Activated effector memory CD4-positive, alpha-beta T cell treated with Interleukin-2 at 50 U/mL for 16 hours (primary cell): ENCODE results near the gene NLRP5.
"Not testable (repeated sequence)": the region's sequence is repeated elsewhere in the genome, so short reads cannot be mapped to it uniquely, and the experiment has no call there.

Experiments
- DNase-seq: peaks from one replicate; pipeline ENCODE4 v3.0.0-alpha.2; 2020

The NLRP5 gene

DNA sequence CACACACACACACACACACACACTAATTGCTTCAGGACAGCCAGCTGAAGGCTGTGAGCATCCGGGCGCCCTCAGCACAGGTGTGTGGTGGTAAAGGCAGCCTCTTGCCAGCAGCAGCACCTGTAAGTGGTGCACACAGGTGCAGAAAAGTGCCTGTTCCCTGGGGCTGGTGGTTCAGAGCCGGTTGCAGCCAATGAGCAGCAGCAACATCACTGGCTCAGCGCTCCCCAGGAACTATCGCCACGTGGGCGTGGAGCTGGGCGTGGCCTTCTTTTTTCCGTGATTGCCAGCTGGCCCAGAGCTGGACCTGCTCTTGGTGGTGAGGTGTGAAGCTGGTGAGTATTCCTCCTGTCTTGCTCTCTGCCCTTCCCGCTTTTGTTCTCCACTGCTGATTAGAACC is at the start of gene NLRP5:
NLRP5 (plus strand) TSS at position 289 of the 400 bp plus-strand sequence.
- no peak for DNase-seq

DNA sequence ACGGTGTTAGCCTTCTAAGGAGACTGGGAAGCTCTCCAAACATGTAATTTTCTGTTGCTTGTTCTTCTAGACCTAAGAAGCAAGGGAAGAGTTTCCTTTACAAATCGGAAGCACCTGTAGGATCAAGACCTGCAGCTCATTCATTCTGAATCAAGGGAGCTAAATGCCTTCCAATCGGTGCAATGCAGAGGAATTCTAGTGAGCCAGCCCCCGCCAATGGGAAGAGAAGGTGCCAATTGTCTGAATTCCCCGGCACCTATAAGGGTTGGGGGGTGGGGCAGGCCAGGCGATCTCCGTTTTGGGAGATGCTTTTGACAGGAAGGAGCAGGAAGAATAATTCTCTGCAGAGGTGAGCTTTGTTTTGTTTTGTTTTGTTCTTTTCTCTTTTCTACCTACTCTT is 47.4 kb upstream of the NLRP5 start:
- no peak for DNase-seq

DNA sequence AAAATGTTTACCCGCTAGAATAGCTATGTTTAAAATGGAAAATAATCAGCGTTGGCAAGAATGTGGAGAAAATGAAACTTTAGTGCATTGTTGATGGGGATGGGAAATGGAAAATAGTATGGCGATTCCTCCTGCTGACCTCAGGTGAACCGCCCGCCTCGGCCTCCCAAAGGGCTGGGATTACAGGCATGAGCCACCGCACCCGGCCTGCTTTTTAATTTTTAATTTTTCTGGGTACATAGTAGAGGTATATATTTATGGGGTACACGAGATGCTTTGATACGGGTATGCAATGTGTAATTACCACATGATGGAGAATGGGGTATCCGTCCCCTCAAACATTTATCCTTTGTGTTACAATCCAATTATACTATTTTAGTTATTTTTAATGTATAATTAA is 46.3 kb upstream of the NLRP5 start:
- no peak for DNase-seq

DNA sequence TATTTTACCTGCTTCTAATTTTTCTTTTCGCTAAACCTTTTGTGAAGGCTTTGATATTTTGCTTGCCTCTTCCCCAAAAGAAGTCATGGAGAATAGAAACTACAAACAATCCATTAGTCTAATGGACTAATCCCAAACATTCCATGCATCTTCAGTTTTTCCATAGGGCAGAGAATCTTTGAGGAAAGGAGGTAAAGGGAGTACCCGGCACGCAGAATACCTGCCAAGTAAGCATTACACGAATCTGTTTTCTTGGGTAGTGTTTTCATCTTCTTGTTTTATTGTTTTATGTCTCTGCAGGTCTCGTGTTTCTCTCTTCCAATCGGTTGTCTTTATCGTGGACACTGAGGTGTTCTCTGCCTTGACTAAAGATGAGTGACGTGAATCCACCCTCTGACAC is 39.0 kb upstream of the NLRP5 start, which contains the start of gene NLRP8:
NLRP8 (plus strand) TSS at position 301 of the 400 bp plus-strand sequence.
- DNase-seq = no peak

DNA sequence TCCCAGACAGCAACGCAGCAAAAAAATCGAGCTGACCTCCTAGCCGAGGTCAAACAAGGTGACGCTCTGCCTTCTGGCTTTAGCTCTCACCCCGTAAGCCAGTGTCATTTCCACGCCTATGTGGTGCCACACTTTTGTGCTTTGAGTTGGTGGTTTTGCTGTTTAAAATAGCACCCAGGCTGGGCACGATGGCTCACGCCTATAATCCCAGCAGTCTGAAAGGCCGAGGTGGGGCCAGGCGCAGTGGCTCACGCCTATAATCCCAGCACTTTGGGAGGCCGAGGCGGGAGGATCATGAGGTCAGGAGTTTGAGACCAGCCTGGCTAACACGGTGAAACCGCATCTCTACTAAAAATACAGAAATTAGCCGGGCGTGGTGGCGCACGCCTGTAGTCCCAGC is 36.0 kb upstream of the NLRP5 start:
- DNase-seq = not testable (repeated sequence)

DNA sequence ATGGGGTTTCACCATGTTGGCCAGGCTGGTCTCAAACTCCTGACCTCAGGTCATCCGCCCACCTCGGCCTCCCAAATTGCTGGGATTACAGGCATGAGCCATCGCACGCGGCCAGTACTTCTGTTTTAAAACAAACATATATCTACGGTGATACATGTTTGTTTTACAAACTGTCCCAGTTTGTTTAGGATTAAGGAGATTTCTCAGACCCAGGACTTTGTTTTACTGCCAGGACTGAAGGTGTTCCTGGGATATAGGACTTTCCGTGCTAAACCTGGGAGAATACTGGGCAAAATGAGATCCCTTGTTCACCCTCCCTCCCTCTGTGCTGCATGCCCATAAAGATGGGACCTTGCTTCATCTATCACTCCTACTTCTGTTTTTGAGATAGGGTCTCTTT is 30.1 kb upstream of the NLRP5 start:
- DNase-seq = no peak

DNA sequence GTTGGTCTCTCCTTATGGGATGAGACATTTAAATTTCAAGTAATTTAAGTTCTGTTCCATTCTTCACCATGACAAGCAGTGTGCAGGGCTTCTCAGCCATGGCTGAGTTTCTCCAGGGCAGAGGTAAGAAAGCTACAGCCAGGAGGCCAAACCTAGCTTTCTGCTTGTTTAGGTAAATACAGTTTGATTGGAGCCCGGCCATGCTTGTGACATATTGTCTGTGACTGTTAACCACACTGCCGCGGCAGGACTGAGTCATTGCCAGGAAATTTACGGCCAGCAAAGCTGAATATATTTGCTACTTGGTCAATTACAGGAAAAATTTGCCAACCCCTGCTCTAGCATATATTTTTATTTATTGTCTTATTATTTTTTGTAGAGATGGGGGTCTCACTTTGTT is 28.2 kb upstream of the NLRP5 start:
- no peak for DNase-seq

DNA sequence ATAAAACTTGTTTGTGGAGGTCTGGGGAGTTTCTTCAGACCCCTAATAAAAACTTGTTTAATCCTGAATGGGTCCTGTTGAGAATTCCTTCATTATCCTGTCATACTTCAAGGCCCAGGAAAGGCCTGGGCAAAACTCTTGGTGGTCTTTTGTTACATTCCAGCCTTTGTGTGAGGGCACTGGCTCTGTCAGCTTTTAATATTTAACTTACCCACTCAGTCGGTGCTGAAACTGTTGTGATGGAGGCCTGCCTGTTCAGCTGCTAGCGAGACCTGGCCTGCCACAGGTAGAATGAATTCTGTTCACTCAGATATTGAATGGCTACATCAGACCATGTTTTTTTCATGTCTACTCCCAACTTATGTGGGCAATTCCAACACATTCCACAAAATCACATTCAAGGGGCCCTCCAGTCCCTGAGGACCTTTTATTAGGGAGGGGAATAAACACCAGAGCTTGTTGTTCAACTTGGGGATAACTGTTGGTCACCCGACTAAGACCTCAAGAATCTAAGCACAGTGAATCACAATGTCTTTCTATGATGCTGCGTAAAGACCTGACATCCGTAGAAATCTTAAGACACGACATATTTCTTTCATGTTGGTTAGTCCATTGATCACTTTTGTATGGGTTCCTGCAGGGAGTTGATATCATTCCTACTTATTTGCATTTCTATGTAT is 26.4 kb upstream of the NLRP5 start:
- no peak for DNase-seq

DNA sequence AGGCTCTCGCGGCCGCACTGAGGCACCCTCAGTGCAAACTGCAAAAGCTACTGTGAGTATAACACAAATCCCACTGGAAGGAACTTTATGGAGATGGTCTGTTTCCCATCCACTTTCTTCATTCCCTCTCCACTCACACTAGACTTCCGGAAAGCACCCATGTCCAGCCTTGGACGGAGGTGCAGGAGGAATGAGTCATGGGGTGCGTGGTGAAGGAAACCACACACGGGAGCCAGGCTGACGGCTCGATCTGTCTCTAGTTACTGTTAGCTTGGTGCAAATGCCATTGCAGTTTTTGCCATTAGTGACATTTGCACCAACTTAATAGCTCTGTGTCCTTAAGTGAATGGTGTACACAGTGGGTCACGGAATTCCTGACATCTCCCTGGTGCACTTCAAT is 24.4 kb upstream of the NLRP5 start:
- DNase-seq = no peak

DNA sequence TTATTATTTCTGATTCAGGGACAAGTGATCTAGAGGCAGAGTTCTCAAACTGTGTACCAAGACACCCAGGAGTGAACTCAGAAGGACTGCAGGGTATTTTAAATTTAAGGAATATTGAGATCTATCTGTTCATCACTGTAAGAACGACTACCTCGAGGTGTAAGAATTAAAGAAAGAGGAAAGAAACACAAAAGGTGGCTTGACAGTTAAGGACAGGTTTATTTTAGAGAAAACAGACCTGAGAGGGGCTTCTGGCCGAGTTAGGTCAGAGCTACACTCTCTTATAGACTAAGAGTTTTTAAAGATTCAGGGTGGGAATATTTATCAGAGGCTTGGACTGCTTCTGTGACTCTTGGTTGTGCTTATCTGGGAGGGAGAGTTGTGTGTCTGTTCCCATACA is 12.6 kb upstream of the NLRP5 start:
- DNase-seq = no peak

DNA sequence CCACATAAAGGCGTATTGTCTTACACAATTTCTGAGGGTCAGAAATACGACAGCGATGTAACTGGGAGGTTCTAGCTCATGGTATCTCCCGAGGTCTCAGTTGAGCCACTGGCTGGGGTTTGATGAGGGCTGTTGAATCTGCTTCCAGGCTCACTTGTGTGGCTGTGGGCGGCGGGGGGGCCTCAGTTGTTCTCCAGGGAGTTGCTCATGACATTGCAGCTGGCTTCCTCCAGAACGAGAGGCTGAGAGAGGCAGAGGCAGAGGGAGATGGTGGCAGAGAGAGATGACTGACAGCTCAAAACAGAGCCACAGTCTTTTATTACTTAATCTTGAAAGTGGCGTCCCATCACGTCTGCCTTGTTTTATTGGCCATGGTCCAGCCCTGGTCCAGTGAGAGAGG is 6.2 kb upstream of the NLRP5 start:
- DNase-seq = no peak

DNA sequence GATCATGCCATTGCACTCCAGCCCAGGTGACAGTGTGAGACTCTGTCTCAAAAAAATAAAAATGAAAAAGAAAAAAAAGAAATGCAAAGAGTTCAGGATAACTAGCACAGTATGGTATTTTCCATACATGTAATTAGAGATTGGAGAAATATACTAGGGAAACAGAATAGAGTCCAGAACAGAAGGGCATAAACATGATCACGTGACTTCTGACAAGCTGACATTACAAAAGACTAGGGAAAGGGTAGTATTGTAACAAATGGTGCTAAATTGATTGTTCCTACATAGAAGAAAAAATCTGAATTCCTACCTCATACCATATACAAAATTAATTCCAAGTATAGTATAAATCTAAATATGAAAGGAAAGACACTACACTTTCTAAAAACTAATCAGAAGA is 1.3 kb upstream of the NLRP5 start:
- DNase-seq = no peak

DNA sequence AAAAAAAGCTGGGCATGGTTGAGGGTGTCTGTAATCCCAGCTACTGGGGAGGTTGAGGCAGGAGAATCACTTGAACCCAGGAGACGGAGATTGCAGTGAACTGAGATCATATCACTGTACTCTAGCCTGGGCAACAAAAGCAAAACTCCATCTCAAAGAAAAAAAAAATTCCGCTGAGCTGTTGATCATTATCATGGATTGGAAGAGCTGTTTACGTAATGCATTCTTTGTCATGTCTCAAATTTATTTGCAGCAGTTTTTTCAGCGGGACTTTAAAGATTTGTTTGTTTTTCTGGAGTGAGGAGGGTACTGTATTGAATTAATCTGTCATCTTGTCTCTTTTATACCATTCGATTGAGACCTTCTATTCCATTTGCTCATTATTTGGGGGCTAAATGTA is 4.3 kb downstream of the NLRP5 start:
- no peak for DNase-seq

DNA sequence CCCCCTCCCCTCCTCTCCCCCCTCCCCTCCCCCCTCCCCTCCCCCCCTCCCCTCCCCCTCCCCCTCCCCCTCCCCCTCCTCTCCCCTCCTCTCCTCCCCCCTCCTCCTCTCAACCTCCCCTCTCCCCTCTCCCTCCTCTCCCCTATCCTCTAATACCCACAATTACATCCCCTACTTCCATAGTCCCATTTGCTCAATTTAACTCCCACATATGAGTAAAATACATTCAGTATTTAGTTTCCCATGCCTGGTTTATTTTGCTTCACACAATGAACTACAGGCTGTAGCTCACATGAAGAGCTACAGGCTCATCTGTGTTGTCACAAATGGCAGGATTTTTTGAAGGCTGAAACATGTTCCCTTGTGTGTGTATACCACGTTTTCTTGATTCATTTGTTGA is 6.9 kb downstream of the NLRP5 start:
- DNase-seq = no peak

DNA sequence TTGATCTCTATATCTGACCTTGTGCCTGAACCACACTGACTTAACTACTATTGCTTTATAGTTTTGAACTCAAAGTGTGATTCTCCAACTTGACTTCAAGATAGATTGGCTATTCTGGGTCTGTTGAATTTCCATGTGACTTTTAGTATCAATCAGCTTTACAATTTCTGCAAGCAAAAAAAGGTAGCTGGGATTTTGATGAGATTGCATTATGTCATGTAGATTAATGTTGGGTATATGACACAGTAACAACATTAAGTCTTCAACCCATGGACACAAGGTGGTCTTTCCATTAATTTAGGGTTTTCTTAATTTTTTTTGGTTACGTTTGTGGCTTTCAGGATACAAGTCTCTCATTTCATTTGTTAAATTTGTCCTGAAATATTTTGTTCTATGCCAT is 28.2 kb downstream of the NLRP5 start:
- no peak for DNase-seq

DNA sequence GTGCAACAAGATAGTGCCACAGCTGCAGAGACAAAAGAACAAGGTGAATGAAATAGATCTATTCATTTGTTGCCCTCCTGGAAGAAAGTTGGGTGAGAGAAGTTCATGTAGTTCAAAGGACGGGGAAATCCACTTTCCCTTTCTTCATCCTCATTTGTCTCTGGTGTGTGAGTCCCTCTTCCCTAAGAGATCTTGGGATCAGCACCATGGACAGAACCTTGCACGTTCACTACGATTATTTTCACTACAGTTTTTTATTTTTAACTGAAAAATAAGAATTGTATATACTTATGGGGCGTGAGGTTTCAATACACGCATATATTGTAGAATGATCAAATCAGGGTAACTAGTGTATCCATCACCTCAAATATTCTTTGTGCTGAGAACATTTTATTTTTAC is 29.2 kb downstream of the NLRP5 start:
- DNase-seq = no peak

DNA sequence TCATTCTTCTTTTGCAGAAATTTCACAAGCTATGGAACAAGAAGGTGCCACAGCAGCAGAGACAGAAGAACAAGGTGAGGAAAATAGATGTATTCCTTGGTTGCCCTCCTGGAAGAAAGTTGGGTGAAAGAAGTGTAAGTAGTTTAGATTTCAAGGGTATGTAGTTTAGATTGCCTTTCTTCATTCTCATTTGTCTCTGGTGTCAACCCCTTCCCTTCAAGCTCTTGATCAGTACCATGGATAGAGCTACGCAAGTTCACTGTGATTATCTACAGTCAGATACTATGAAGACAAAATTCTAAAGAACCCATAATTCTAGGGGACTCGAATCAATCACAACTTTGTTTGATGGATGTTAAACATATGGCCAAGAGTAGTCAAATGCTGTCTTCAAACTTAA is 32.8 kb downstream of the NLRP5 start:
- not testable (repeated sequence) for DNase-seq

DNA sequence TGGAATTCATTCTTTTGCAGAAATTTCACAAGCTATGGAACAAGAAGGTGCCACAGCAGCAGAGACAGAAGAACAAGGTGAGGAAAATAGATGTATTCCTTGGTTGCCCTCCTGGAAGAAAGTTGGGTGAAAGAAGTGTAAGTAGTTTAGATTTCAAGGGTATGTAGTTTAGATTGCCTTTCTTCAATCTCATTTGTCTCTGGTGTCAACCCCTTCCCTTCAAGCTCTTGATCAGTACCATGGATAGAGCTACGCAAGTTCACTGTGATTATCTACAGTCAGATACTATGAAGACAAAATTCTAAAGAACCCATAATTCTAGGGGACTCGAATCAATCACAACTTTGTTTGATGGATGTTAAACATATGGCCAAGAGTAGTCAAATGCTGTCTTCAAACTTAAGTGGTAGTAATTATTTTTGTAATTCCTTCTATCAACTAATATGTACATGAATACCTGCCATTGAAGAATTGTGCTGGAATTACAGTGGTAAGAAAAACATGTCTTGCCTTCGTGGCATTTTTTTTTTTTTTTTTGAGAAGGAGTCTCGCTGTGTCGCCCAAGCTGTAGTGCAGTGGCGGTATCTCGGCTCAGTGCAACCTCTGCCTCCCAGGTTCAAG is 33.9 kb downstream of the NLRP5 start:
- not testable (repeated sequence) for DNase-seq

DNA sequence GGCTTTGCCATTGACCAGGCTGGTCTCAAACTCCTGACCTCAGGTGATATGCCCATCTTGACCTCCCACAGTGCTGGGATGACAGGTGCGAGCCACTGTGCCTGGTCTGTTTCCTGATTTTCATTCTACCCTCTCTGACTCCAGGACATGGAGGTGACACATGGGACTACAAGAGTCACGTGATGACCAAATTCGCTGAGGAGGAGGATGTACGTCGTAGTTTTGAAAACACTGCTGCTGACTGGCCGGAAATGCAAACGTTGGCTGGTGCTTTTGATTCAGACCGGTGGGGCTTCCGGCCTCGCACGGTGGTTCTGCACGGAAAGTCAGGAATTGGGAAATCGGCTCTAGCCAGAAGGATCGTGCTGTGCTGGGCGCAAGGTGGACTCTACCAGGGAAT is 40.2 kb downstream of the NLRP5 start:
- no peak for DNase-seq

DNA sequence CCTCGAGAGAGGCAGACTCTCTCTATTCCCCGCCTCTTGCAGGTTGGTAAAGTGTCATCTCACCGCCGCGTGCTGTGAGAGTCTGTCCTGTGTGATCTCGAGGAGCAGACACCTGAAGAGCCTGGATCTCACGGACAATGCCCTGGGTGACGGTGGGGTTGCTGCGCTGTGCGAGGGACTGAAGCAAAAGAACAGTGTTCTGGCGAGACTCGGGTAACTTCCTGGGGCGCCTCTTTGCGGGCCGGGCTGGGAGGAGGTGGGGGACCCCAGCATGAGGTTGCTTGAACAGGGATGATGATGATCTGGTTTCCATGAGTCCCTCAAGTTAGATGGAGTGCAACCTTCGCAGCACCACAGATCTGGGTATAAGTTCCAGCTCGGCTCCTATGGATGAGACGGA is 67.0 kb downstream of the NLRP5 start:
- DNase-seq = no peak

DNA sequence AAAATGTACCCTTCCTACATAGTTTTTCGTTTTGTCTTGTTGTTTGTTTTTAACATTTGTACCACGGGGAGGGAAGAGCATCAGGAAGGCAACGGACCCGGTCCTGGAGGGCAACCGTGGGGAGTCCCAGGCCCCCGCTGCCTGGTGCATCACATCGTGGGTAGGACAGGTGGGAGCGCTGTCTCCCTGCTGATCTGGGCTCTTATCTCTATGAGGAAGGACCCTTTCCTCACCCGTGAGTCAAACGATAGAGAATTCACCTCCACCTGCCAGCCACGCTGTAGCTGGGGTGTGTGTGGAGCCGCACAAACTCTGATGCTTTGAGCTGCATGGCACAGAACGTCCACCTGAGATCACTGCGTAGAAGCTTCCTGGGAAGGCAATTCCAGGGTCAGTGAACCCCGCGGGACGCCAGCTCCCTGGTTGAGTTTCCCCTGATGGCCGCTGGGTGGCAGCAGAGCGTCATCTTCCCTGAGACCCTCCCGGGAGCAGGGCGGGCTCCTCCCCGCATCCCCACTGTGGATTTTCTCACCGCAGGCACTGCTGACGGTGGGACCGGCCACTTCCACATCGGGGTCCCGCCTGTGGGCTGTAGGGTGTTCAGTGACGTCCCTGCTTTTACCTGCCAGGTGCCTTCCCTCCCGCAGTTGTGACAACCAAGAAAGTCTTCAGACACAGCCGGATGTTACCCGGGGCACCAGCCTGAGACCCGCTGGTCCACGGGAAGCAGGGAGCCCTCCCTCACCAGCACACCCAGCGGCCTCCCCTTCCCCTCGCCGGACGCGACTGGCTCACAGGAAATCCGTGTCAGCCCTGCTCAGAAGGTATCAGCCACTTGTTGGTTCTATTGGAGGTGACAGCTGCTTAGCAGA is 79.8 kb downstream of the NLRP5 start:
- peak; percentile 40 for DNase-seq

DNA sequence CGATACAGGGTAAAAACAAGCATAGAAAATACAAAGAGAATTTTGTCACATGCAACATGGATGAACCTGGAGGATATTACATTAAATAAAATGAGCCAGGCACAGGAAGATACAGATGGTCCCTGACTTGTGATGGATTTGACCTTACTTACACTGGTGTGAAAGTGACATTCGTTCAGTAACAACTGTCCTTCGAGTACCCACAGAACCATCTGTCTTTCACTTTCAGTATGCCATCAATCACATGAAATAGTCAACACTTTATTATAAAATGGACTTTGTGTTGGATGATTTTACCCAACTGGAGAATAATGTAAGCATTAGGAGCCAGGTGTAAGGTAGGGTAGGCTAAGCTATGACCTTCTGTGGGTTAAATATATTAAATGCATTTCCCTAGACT is 83.1 kb downstream of the NLRP5 start:
- no peak for DNase-seq

DNA sequence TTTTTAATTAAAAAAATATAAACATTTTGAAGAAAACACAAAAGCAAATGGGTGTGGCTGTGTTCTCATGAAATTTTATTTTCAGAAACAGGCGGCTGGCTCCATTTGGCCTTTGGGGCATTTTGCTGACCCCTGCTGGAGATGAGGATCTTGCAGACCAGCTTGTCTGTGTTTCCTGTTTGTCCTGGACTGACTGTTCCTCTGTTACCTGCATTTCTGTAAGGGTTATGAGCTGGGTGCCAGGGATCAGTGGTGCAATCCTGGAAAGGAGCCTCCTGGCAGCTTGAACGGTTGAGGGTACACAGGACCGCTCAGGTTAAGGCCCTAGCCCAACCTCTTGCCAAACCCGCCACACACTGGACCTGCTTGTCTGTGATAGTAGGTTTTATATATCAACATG is 84.6 kb downstream of the NLRP5 start:
- DNase-seq = no peak

DNA sequence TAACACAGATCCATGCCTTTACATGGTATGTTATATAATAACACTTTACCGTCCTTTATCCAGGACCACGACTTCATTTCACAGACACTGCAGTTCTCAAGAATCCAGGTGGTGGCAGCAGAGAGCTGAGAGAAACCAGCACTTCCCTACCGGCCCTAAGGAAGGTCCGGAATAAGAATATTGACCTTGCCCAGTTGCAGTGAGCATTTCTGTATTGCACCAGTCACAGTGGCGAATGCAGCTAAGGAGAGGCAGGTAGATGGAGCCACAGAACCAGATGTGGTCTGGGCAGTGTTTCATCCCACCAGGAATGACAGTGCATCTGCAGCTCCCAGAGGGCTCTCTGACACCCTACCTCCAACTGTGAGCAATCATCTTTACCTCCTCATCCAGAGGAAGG is 89.9 kb downstream of the NLRP5 start:
- DNase-seq = no peak
